ENCODE measurements around the gene OR8B4.

DNA sequence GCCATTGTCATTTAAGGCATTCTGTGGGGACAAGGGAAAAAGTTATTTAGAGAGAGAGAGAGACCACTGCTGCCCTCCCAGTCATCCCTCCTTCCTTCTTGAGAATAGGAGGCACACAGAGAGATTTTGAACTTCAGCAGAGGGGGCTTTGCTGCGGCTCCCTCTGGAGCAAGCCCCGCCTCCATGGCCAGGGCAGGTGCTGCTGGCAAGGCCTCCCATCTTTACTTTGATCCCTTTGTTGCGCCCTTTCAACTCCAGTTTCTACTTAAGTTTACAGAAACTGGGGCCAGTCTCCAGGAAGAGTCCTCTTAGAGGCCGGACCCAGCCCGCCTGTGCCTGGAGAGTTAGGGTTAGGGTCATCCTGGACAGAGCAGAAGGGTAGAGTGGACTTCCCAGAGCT, 16.4 kb upstream of the OR8B4 start:
- TF ChIP-seq, protein P1, sequence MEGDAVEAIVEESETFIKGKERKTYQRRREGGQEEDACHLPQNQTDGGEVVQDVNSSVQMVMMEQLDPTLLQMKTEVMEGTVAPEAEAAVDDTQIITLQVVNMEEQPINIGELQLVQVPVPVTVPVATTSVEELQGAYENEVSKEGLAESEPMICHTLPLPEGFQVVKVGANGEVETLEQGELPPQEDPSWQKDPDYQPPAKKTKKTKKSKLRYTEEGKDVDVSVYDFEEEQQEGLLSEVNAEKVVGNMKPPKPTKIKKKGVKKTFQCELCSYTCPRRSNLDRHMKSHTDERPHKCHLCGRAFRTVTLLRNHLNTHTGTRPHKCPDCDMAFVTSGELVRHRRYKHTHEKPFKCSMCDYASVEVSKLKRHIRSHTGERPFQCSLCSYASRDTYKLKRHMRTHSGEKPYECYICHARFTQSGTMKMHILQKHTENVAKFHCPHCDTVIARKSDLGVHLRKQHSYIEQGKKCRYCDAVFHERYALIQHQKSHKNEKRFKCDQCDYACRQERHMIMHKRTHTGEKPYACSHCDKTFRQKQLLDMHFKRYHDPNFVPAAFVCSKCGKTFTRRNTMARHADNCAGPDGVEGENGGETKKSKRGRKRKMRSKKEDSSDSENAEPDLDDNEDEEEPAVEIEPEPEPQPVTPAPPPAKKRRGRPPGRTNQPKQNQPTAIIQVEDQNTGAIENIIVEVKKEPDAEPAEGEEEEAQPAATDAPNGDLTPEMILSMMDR (IDR thresholded peaks at IDR 0.05; ENCODE audit: low read depth, low read length): no peak
- TF ChIP-seq EZH2phosphoT487 (IDR thresholded peaks at IDR 0.05; ENCODE audit: low read depth): no peak

All from OCI-LY3 (cell line).